HG03108 (cell line): Measurements from ENCODE around the gene SLAIN2.

Source experiments
- ATAC-seq: cut with Tn5 transposase; IDR thresholded peaks from one replicate; pipeline ENCODE4 v1.9.1; 2021; ENCODE audit warnings: moderate library complexity; ENCODE audit not compliant: unreplicated experiment

SLAIN2 gene

DNA sequence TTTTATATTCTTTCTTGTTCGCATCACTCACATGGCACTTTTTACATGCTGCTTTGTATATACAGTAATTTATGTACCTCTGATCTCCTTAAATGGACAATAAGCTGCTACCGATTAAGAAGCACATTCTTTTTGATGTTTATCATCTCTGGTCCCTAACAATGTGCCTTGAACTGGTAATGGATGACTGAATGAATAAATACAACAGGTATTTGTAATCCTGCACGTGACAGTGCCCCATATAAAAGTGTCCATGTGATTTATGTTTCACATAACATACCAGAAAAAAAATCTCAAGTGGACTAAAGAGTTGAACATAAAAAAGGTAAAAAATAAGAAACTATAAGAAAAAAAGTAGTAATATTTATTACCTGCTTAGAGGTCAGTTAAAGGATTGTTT, 7.7 kb upstream of the SLAIN2 start:
- no peak for ATAC-seq

DNA sequence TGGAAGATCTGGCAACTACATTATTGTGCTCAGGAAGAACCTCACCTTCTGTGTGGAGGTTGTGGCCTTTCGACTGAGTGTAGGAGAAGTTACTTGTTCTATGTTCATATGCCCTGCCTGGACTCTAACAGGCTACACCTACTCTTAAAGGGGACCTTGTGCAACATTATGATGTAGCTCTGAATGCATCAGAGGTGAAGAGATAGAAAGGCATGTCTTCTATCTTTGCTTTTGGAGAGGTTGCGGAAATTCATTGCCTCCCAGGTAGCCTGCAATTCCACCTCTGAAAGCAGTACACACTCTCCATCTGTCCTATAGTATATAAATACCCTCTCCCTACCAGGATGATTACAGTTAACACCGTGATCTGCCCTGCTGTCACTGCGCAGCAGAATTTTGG, 7.1 kb upstream of the SLAIN2 start:
- ATAC-seq = no peak

DNA sequence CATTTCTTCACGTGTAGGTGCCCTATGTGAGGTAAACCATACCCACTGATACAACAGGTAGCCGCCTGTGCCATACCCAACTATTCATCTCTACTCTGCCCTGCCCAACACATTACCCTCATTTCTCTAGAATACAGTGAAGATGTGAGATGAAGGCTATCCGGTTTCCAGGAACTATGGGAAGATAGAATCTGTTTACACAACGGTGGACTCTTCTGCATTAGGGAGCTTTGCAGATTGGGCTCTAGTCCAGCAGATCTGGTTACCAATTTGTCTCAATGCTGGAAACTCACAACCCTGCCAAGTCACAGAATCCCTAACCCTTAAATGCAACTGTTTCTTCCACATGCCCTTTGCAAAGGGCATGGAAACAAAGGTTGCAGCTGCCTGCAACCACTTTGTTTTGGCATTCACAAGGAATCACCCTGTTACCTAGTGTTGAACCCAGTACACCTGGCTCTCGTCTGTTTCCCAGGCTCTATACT, 6.4 kb upstream of the SLAIN2 start:
- no peak for ATAC-seq

DNA sequence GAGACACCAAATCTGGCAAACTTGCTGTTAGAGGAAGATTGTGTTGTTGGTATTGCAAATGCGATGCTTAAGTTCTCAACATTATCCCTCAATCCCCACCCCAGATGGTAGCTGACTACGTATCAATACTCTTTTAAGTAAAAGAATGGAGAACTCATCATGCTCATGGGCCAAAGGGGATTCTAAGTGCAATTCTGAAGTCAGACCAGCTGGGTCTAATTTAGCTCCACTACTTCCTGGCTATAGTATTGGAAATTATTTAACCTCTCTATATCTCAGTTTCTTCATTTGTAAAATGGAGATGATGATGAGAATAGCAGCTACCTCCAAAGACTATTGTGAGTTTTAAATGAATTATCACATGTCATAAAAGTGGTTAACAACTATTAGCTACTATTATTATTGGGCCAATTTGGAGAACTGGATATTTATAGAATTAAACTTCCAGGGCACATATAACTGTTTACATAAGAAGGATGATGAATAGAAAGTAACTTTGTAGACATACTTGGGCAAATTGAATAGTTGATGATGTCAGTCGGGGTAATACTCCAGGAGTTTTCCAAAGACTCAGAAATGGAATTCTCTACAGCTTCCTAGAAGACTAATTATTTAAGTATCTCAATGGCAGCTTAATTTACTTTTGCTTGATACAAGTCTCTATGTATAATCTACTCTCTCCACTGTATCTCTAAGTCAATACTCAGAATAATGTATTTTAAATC, 5.0 kb upstream of the SLAIN2 start:
- ATAC-seq = no peak

DNA sequence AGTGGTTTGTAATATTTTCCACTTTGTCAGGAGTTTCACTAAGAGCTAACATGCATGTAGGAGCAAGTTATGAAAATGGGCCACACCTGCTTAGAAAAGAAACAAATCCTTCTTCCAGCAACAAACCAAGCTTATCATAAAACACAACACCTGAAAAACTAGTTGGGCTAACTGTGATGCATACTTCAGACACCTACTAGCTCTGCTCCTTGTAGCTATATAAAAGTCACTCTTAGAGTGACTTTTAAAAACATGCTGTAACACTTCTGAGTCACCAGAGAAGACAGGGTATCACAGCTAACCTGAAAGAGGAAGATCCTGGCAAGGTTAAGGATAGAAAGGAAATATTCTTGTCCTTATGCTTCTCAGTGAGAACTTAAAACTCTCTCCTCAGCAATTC, 3.6 kb upstream of the SLAIN2 start:
- ATAC-seq = no peak

DNA sequence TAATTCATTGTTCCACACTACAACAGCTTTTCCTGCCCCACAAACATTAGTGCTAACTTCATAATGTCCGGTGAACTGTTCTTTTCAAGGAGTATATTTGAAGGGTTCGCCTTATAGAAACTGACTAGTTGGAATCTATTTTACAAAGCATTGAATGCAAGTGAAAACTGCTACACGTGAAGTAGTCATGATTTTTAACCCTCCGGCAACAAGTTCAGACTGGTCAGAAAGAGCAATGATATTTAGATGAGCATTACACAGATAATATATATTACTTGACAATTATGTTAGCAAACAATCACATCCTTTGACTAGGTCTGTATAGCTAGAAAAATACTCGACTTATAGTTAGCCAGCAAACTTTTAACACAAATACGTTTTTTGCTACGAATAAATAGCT, 1.7 kb upstream of the SLAIN2 start:
- ATAC-seq = no peak

DNA sequence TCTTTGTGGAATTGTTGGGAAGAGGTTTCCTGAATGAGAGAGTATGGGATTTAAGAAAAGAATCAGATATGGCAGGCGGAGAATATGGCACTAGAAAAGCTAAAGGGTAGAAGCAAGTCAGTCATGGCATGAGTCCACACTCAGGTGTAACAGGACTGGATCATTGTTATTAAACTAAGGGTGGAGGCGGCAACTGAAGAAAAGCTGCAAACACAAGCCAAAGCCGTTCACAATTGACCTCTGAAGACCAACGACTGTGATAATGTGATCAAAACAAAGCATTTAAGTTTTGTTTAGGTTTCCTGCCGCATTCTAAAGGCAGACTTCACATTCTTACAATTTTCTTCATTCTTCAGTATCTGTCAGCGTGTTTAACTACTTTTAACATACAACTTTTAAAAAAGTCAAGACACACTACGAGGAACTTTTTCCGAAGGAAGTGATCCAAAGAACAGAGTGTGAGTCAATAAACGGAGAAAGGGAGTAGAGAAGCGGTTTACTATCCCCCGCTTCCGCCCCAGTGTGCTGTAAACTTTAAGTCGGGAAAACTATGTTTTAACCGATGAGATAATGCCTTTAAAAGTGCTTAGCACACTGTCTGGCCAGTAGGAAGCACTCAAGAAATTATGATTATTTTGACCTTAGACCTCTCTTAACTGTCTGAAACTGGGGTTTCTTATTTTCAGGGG, 909 bp upstream of the SLAIN2 start:
- peak; percentile 0 for ATAC-seq

DNA sequence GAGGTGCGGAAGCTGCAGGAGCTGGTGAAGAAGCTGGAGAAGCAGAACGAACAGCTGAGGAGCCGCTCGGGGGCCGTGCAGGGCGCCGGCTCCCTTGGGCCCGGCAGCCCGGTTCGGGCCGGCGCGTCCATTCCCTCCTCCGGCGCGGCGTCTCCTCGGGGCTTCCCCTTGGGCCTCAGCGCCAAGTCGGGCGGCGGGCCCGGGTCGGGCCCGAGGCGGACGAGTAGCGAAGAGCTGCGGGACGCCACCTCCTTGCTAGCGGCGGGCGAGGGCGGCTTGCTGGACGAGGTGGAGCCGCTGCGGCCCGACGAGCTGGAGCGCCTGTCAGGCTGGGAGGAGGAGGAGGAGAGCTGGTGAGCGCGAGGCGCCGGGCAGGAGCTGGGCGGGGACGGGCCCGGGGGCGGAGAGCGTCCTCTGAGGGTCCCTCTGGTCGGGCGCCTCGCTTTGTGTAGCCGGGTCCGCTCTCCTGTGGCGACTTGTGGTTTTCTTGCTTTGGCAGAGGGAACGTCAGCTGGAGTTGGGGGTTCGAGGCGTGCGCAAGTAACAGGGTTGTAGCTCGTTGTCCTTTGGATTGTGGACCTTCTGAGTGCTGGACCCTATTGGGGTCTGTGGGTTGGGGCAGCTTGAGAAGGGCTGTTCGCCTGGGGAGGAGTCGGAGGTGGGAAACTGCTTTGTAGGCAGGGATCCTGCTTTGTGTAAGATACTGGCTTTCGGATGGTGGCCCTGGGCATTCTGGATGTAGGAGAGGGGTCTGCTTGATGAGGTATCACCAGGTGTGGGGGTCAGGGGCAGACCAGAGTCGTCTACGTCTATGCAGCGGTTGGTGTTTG, 662 bp downstream of the SLAIN2 start:
- ATAC-seq = peak; percentile 16

DNA sequence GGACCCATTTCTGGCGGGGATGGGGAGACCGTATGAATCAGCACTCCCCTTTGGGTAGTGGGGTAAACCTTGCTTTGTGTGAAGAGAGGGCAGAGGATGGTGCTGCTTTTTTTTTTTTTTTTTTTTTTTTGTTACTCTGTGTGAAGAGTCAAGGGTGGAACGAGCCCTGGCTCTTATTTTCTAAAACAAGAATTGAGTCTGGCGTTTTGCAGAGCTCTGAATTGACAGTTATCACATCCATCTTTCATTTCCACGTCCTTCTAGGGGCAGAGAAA, 1.2 kb downstream of the SLAIN2 start:
- no peak for ATAC-seq

DNA sequence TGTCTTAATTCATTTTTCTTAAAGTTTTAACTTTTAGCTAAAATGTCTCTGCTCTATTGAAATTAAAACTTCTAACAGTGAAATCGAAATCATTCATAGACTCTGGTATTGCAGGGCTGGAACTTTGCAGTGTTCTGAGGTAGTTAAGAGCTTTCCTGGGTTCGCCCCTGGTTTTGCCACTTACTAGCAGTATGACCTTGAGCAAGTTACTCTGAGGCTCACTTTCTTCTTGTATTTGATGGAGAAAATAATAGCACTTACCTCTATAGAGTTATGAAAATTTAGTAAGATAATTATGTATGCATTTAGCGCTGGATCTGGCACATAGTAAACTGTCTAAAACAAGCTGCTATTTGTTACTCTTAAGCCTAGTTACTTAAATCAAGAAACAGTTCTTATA, 1.7 kb downstream of the SLAIN2 start:
- no peak for ATAC-seq

DNA sequence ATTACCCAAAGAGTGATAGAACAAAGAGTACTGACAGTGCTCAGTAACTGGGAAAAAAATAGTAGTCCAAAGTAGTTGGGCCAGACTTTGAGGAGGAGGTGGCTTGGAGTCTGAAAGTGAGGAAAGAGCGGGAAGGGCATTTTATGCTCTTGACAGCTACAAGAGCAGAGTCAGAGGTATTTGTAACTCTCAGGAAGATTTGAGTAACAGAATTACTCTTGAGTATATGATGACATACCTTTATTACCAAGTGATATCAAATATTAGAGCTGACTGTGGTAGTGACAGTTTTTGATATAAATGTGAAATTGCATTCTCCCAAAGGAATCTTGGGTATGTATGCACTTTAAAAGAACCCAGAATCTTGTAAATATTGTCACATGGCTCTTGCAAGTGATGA, 2.2 kb downstream of the SLAIN2 start:
- ATAC-seq = no peak

DNA sequence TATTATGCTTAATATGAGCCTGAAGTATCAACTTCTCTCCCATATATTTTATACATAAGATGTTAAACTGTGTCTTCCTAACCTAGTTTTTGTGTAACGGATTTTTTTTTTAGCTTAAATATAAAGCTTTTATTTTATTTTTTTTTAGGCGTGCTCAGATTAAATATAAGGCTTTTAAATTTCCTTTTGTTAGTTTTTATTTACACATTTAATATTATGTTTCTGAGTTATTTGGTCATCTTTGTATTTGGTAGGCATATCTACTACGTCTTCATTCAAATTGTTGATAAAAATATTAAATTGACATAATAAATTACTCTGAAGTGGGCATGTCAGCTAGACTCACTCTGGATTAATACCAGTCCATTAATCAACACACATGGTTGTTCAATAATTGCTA, 4.2 kb downstream of the SLAIN2 start:
- ATAC-seq = no peak

DNA sequence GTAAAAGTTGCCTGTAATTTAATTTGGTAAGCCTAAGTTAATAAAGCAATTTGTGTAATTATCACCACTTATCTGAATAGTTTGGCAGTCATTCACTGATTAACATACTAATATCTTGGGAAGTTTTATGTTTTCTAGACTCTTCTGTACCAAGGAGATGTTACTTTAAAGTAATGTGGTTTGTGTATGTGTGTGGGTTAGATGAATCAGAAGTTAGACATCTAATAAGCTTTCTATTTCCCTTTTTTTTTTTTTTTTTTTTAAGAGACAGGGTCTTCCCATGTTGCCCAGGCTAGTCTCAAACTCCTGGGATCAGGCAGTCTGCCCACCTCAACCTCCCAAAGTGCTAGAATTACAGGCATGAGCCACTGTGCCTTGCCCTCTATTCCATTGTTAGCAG, 5.3 kb downstream of the SLAIN2 start:
- no peak for ATAC-seq

DNA sequence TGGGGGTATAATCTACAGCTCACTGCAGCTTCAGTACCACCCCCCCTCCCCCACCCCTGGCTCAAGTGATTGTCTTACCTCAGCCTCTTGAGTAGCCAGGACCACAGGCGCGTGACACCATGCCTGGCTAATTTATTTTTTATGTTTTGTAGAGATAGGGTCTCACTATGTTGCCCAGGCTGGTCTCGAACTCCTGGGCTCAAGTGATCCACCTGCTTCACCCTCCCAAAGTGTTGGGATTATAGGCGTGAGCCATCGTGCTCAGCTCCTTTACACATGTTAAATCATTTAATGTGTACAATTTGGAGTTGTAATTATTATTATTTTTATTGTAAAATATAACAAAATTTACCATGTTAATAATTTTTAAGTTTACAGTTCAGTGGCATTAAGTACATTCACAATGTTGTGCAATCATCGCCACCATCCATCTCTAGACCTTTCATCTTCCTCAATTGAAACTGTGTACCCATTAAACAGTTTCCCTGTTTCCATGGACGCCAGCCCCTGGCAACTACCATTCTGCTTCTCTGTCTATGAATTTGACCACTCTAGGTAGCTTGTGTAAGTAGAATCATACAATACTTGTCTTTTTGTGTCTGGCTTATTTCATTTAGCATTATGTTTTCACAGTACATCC, 6.1 kb downstream of the SLAIN2 start:
- no peak for ATAC-seq

DNA sequence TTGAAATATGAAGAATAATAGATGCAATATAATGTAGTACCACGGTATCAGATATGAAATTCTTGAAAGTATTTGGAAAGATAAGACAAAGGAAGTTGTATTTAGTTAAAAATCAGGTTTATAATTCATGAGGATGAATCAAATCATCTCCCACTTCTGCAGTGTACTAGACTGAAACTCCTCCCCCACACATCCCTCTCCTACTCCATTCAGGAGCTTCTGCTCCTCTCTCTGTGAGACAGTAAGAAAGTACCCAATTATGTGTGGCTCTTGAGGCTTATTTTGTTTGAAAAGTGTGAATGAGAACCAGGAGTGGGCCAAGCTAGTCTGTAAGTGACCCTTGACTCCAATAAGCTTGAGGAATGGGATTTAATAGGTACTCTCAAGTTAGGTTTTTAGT, 9.5 kb downstream of the SLAIN2 start:
- ATAC-seq = no peak

DNA sequence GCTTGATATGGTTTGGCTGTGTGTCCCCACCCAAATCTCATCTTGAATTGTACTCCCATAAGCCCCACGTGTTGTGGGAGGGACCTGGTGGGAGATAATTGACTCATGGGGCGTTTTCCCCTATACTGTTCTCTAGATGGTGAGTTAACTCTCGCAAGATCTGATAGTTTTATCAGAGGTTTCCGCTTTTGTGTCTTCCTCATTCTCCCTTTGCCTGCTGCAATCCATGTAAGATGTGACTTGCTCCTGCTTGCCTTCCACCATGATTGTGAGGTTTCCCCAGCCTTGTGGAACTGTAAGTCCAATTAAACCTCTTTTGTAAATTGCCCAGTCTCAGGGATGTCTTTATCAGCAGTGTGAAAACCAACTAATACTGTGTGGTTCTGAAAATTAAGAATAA, 11.5 kb downstream of the SLAIN2 start:
- no peak for ATAC-seq

DNA sequence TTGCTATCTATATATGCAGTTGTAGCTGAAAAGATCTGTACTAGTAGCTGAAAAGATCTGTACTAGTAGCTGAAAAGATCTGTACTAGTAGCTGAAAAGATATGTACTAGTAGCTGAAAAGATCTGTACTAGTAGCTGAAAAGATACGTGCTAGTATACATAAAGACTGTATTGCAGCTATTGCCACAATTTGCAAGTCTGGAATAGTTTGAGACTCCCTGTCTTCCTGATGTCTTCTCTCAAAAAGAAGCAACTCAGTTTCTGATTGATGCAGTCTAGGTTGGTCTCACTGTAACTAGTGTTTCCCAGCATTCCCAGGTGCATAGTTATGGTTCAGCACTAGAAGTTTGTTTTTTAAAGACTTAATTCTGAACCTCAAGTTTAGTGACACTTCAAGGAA, 15.0 kb downstream of the SLAIN2 start:
- ATAC-seq = no peak

DNA sequence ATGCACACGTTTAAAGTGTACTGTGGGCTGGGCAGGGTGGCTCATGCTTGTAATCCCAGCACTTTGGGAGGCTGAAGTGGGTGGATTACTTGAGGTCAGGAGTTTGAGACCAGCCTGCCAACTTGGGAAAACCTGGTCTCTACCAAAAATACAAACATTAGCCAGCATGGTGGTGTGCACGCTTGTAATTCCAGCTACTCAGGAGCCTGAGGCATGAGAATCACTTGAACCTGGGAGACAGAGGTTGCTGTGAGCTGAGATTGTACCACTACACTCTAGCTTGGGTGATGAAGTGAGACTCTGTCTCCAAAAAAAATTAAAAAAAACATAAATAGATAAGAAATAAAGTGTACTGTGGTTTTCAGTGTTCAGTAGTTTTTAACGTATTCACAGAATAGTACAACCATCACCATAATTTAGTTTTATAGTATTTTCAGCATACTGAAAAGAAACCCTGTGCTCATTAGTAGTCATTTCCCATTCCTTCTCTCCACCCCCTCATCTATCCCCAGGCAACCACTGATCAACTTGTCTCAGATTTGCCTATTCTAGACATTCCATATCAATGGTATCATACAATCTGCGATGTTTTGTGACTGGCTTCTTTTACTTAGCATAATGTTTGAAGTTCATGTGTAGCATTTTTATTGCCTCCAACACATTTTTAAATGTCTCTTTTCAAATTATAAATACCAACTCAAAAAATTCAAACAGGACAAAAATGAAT, 19.1 kb downstream of the SLAIN2 start:
- no peak for ATAC-seq

DNA sequence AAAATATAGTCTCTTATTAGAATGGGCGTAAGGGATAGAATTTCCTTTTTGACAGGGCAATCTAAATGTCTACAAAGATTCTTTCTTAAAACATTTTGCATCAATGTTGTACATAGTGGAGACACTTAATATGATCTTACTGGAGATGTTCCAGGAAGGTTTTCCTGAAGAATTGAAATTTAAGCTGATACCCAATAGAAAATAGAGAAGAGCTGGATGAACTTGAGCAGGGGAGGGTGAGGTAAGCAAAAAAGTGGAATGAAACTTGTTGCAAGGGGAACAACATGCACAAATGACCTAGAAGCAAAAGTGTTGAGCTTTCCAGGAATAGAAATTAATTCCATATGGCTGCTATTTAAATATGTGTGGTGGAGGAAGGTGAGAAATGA, 19.7 kb downstream of the SLAIN2 start:
- no peak for ATAC-seq

DNA sequence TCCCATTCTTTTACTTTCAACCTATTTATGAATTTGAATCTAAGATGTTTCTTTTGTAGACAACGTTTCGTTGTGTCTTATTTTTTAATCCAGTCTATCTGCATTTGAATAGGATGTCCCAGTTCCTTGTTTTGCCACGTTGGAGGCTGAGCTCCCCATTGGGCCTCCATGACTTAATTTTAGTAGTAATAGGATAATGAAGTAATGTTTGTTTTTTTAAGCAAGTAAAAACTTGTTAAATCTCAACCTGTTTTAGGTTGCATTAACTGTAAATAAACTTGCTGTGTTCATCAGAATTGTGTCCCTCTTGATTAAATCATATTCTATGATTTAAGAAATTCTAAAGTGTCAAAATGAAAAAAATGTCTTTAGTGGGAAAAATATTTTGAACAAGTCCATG, 25.3 kb downstream of the SLAIN2 start:
- no peak for ATAC-seq

DNA sequence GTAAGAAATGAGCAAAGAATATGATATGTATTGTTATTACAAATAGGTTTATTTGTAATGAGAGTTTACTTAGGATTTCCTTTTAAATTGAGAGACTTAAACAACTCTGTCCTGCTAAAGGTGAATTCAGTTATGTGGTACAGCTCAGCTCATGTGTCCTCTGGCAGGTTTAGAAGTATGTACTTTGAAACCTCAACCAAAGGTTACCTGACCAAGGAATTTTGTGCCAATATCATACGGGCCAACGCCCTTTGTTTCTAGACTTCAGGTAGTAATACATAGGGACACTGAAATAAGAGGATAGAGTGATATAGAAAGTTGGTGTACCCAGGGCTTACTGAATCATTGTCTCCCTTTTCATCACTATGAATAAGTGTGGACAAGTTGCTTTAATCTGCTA, 25.7 kb downstream of the SLAIN2 start:
- no peak for ATAC-seq
